ENCODE results near the gene PITPNM3. TPM values are rescaled to one million over a fixed set of nuclear protein-coding genes. Genes with fewer than 3 reads are reported as not detected.

The PITPNM3 gene
- total RNA-seq, 2 donors from 2014 or later: 13.7 to 19.0 TPM

GRCh38 chr17:6444571-6445335, 111.6 kb downstream of the PITPNM3 start:
- ATAC-seq (no peak), DNase-seq (no peak)
- intact Hi-C loops (cut with DNase I, micrococcal nuclease): no loop called here

- intact Hi-C loops (cut with DNase I, micrococcal nuclease): no loop called here
- DNase-seq (peak; percentile 94 to 97), ATAC-seq (peak; percentile 97)
These were observed 112.4 kb downstream of the PITPNM3 start, which contains the start of gene PIMREG for GRCh38 chr17:6443692-6444570. TSS of gene PIMREG (plus strand) at chr17:6444455. CDS start at chr17:6445111, 656 bp downstream.

- DNase-seq (no peak), ATAC-seq (no peak)
These were observed 113.6 kb downstream of the PITPNM3 start for GRCh38 chr17:6442775-6443174.

GRCh38 chr17:6439951-6440350, 116.4 kb downstream of the PITPNM3 start:
- DNase-seq: no peak
- intact Hi-C loops (cut with DNase I, micrococcal nuclease): no loop called here
- no peak for ATAC-seq

More at GRCh38 chr17:6442775-6443174, 113.6 kb downstream of the PITPNM3 start:
- intact Hi-C loops (cut with DNase I, micrococcal nuclease): no loop called here

- no peak for ATAC-seq
- no peak for DNase-seq
- intact Hi-C loops (cut with DNase I, micrococcal nuclease): no loop called here
These were observed 118.4 kb downstream of the PITPNM3 start for GRCh38 chr17:6437956-6438355.

- DNase-seq: no peak
- intact Hi-C loops (cut with DNase I, micrococcal nuclease): no loop called here
- no peak for ATAC-seq
These were observed 118.9 kb downstream of the PITPNM3 start for GRCh38 chr17:6437466-6437865.

- ATAC-seq: peak; percentile 98
- peak; percentile 41 to 69 for DNase-seq
- intact Hi-C loops (cut with DNase I, micrococcal nuclease): no loop called here
These were observed 120.4 kb downstream of the PITPNM3 start for GRCh38 chr17:6435968-6436367.

- DNase-seq: no peak
- intact Hi-C loops (cut with DNase I, micrococcal nuclease): no loop called here
These were observed 121.3 kb downstream of the PITPNM3 start, which contains the start of gene AIPL1 for GRCh38 chr17:6435051-6435450. TSS of gene AIPL1 (minus strand) at chr17:6435121. CDS start at chr17:6435104, 17 bp downstream.

GRCh38 chr17:6430769-6431168, 125.6 kb downstream of the PITPNM3 start:
- intact Hi-C loops (cut with DNase I, micrococcal nuclease): no loop called here
- no peak for ATAC-seq
- no peak for DNase-seq

More at GRCh38 chr17:6435051-6435450, 121.3 kb downstream of the PITPNM3 start, which contains the start of gene AIPL1:
- no peak for ATAC-seq

GRCh38 chr17:6429266-6429665, 127.1 kb downstream of the PITPNM3 start:
- intact Hi-C loops (cut with DNase I, micrococcal nuclease): no loop called here
- no peak for ATAC-seq

GRCh38 chr17:6428207-6428965, 128.0 kb downstream of the PITPNM3 start:
- intact Hi-C loops (cut with DNase I, micrococcal nuclease): no loop called here
- DNase-seq: no peak
- no peak for ATAC-seq

More at GRCh38 chr17:6429266-6429665, 127.1 kb downstream of the PITPNM3 start:
- DNase-seq: no peak

- ATAC-seq (no peak), DNase-seq (no peak)
- intact Hi-C loops (cut with DNase I, micrococcal nuclease): no loop called here
These were observed 129.0 kb downstream of the PITPNM3 start for GRCh38 chr17:6427279-6427781.

GRCh38 chr17:6426356-6427101, 129.8 kb downstream of the PITPNM3 start:
- intact Hi-C loops (cut with DNase I, micrococcal nuclease): no loop called here
- no peak for ATAC-seq
- DNase-seq: no peak

GRCh38 chr17:6425407-6425806, 130.9 kb downstream of the PITPNM3 start:
- DNase-seq (no peak), ATAC-seq (no peak)

GRCh38 chr17:6423931-6424330, 132.4 kb downstream of the PITPNM3 start:
- intact Hi-C loops (cut with DNase I, micrococcal nuclease): loop anchor here in 1 of 2 donors (2.0 kb wide), 1 partner anchor 837 kb away; no protein-coding TSS in a partner anchor
- no peak for DNase-seq
- ATAC-seq: no peak

More at GRCh38 chr17:6425407-6425806, 130.9 kb downstream of the PITPNM3 start:
- intact Hi-C loops (cut with DNase I, micrococcal nuclease): loop anchor here in 1 of 2 donors (2.0 kb wide), 1 partner anchor 839 kb away; no protein-coding TSS in a partner anchor

- intact Hi-C loops (cut with DNase I, micrococcal nuclease): no loop called here
- no peak for DNase-seq
- ATAC-seq: no peak
These were observed 133.6 kb downstream of the PITPNM3 start for GRCh38 chr17:6422654-6423241.
